SHP77 treated with DMSO at 0.1 percent for 48 hours (cell line): ENCODE results near the gene AQP12B.

Experiments
- DNase-seq: peaks from one replicate; lab custom pipeline; 2025; lab: John Stamatoyannopoulos, UW

The AQP12B gene

DNA sequence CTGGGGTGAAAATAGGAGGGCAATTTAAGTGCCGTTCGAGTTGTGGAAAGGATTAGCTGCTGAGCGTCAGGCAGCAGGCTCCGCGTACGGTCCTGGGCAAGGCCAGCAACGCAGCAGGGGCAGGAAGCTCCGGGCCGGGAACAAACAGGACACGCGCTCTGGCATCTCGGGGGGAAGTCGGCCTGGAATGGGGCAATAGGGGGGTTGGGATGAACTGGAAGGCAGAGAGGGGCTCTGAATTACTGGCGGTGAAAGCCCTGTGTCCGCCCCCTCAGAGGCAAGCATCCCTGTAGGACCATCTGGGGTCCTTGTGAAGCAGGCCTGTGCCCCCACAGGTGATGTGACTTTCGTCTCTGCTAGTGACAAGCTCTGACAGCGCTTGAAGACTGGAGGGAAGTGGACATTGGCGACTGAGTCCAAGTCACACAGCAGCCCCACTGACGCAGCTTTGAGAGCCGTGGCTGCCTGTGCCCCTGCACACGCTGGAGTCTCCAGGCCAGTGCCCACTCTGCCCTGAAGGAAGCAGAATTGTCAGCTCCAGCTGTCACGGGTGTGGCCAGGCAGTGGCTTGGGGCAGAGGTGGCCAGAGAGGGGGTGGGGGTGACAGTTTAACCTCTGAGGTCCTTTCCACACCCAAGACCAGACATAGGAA, 35.1 kb downstream of the AQP12B start:
- no peak for DNase-seq

- no peak for DNase-seq
Measured at GRCh38 chr2:240646900-240647502, 35.7 kb downstream of the AQP12B start.

DNA sequence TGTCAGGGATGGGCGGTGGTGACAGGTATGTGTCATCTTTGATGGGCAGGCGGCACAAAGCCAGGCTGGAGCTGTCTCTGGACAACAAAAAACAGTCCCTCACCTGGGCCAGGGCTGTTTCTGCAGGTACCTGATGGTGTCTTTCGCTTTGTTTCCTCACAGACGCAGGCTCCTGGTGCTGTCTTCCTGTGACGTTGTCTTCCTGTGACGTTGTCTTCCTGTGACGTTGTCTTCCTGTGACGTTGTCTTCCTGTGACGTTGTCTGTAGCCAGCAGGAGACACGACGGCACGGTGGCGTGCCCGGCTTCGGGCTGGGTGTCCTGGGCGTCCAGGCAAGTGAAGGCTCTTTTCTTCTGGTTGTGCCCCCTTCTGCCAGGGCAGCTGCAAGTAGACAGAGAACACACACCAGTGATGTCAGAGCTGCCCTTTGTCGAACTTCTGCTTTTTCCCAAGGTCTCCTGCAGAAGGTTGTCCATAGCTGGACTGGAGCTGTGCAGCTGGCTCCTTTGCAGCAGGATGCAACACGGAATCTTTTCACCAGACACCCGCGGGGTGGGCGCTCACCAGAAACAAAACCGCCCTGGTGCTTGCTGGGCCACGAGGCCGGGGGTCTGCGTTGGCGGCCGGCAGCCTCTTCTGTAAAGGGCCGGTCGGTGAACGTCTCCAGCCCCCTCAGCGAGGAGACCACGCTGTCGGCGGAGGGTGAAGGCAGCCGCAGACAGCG, 36.3 kb downstream of the AQP12B start:
- DNase-seq, result no peak

DNA sequence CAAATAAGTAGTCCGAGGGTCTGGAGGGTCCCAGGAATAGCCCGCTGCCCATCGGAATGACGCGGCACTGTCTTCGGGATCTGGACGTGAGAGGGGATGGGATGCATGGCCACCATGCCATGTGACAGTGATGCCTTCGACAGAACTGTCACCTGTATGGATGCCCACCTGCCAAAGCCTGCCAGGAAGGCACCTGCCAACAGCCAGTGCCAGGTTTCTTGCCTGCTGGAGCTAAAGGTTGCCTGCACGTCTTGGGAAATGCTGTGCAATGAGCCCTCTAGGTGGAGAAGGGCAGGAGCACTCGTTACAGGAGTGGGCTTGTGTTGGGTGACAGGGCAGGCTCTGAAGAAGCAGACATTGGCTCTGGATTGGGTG, 36.9 kb downstream of the AQP12B start:
- DNase-seq, result no peak

DNA sequence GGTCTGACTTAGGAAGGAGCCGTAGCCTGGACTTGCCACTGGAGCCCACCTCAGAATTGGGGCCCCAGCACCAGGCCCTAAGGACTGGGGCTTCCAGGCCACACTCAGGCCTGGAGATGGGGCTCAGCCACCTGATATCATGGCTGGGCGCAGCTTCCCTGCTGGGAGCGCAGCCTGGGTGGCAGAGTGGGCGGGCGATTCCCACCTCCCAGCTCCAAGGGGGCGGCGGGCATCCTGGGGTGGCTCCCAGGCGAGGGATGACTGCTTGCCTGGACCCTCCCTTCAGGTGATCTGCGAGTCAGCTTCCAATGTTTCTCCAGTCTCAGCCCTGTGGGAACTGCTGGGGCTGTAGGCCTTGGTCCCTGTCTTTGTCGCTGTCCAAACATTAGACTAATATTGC, 37.3 kb downstream of the AQP12B start:
- DNase-seq, result no peak

- no peak for DNase-seq
Measured at GRCh38 chr2:240644859-240645301, 37.8 kb downstream of the AQP12B start.

GRCh38 chr2:240644171-240644651, 38.5 kb downstream of the AQP12B start:
- no peak for DNase-seq

GRCh38 chr2:240643811-240644150, 38.9 kb downstream of the AQP12B start:
- DNase-seq, result no peak

GRCh38 chr2:240643093-240643810, 39.4 kb downstream of the AQP12B start:
- no peak for DNase-seq

DNA sequence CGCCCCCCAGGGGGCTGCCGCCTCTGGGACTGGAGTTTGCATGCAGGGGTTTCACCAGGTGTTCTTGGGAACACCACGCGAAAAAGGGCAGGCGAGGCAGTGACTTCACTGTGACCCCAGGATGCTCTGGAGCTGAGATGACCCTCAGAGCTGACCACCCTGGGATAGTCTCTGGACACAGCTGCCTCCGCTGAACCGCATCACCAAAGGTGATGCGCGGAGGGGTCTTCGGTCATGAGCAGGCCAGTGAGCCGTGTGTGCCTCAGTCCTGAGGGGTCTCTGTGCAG, 39.9 kb downstream of the AQP12B start:
- no peak for DNase-seq

GRCh38 chr2:240642061-240642805, 40.5 kb downstream of the AQP12B start:
- DNase-seq, result no peak

DNA sequence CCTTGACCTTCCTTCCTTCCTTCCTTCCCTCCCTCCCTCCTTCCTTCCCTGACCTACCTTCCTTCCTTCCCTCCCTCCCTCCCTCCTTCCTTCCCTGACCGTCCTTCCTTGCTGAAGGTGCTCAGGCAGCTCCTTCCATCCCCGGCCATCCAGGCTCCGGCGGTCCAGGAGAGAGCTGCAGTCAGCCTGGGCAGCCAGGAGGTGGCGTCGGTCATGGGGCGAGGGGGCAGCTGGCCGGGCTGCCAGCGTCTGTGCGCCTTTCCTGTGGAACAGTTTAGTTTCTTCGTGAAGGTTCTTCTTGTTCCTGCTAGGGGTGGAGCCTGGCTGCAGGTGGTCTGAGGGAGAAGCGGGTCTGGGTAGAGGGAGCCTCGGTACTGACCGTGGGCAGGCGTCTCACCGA, 41.7 kb downstream of the AQP12B start:
- DNase-seq, result no peak

GRCh38 chr2:240639566-240639965, 43.1 kb downstream of the AQP12B start:
- DNase-seq, result no peak

GRCh38 chr2:240638512-240639160, 44.0 kb downstream of the AQP12B start:
- DNase-seq, result no peak

DNA sequence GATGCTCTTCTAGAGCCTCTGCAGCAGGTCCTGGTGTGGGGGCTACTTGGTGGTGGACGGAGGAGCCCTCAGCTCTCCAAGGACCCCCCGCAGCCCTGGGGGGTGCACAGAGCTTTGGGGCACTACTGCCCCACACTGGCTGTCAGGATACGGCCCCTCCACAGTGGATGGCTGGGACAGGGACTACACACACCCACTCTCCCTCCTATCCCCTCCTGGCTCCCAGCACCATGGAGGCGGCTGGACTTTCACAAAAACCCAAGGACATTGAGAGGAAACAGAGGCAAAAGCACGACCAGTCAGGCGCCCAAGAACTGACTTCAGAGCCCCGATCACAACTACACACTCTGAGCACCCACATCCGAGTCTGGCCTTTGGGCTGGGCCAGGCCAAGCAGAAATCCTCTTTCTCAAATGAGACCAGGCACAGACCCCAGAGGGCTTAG, 44.8 kb downstream of the AQP12B start:
- no peak for DNase-seq

GRCh38 chr2:240637116-240637900, 45.4 kb downstream of the AQP12B start:
- DNase-seq, result no peak

- DNase-seq, result no peak
Measured at GRCh38 chr2:240636563-240637115, 46.0 kb downstream of the AQP12B start.

- DNase-seq, result no peak
Measured at GRCh38 chr2:240635998-240636547, 46.6 kb downstream of the AQP12B start.

GRCh38 chr2:240635121-240635997, 47.3 kb downstream of the AQP12B start:
- DNase-seq, result no peak
